ENCODE data around the gene CSNK1E.

CSNK1E gene

GRCh38 chr22:38295863-38296262 is 21.4 kb downstream of the CSNK1E start:
- TF ChIP-seq CTCF (IDR thresholded peaks at IDR 0.05), result no peak

GRCh38 chr22:38295339-38295738 is 21.9 kb downstream of the CSNK1E start:
- TF ChIP-seq CTCF (IDR thresholded peaks at IDR 0.05), result no peak

GRCh38 chr22:38294193-38294592 is 23.0 kb downstream of the CSNK1E start:
- TF ChIP-seq CTCF (IDR thresholded peaks at IDR 0.05), result no peak

- no peak for TF ChIP-seq CTCF (IDR thresholded peaks at IDR 0.05)
Measured at GRCh38 chr22:38292694-38293093, 24.5 kb downstream of the CSNK1E start.

- TF ChIP-seq CTCF (IDR thresholded peaks at IDR 0.05), result no peak
Measured at GRCh38 chr22:38291201-38291777, 25.9 kb downstream of the CSNK1E start.

GRCh38 chr22:38290347-38290746 is 26.9 kb downstream of the CSNK1E start:
- no peak for TF ChIP-seq CTCF (IDR thresholded peaks at IDR 0.05)

GRCh38 chr22:38289583-38290082 is 27.6 kb downstream of the CSNK1E start:
- TF ChIP-seq CTCF (IDR thresholded peaks at IDR 0.05), result no peak
